UCSD-AML1 (cell line): ENCODE measurements around the gene ATP8A2.
"Not testable (repeated sequence)": the region's sequence is repeated elsewhere in the genome, so short reads cannot be mapped to it uniquely, and the experiment has no call there.

ENCODE experiments used
- DNase-seq: peaks from one replicate; lab custom pipeline; 2025; ENCODE audit not compliant: unreplicated experiment; lab: John Stamatoyannopoulos, UW

The ATP8A2 gene

GRCh38 chr13:25945596-25945995, 573.8 kb downstream of the ATP8A2 start:
- no peak for DNase-seq

- no peak for DNase-seq
These were observed 574.5 kb downstream of the ATP8A2 start for GRCh38 chr13:25946321-25946720.

DNA sequence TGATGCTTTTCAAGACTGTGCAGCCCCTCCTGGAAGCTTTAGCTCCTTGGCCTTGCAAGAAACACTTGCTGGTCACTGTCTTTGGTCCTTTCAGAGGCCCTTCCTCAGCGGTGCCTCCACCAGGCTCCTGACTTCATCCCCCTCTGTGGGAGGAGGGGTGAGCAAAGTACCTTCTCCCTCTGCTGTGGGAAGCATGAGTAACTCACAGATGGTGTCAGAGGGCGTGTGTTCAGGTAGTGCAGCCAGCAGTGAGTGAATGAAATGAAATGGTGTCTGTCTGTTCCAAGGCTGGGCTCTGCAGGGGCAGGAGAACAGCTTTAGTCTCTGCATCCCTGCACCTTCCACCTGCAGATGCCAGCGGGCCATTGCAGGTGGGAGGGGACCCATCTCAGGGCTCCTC, 577.1 kb downstream of the ATP8A2 start:
- no peak for DNase-seq

- no peak for DNase-seq
These were observed 580.1 kb downstream of the ATP8A2 start for GRCh38 chr13:25951831-25952230.

GRCh38 chr13:25954080-25954479, 582.3 kb downstream of the ATP8A2 start:
- DNase-seq: not testable (repeated sequence)

GRCh38 chr13:25954943-25955342, 583.2 kb downstream of the ATP8A2 start:
- not testable (repeated sequence) for DNase-seq

DNA sequence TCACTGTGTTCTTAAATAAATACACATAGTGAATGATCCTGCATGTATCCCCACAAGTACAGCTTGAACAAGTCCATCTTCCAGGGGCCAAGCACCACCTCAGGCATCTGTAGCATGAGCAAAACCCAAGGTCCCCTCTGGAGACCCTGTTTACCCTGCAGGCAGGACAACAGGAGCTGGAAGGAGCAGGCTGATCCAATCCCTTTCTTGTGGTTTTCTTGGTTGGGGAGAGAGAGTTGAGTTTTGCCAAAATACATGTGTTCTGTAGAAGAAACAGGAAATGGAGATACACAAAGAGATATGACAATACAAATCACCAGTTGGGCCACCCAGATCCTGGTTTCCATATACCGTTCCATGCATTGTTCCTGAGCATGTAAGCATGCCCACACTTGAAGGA, 587.2 kb downstream of the ATP8A2 start:
- no peak for DNase-seq

GRCh38 chr13:25961294-25961693, 589.5 kb downstream of the ATP8A2 start:
- DNase-seq: no peak

DNA sequence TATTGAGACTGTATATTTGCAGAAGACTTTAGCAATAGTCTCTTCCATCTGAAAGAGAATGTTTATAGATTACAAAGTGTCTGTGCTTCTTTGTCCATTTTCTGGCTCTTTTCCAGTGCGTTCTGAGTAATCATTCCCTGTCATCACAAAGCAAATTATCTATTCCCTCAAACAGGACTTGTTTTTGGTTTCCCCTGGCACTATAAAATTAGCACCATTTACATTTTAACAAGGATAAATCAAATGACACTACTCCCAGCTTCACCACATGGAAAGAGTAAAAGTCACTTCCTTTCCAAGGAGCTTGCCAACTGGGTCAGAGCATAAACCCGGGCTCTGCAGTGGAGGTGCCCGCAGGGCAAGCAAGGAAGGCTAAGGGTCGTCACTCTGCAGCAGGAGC, 591.9 kb downstream of the ATP8A2 start:
- DNase-seq: no peak

GRCh38 chr13:25965596-25965995, 593.8 kb downstream of the ATP8A2 start:
- DNase-seq: no peak

DNA sequence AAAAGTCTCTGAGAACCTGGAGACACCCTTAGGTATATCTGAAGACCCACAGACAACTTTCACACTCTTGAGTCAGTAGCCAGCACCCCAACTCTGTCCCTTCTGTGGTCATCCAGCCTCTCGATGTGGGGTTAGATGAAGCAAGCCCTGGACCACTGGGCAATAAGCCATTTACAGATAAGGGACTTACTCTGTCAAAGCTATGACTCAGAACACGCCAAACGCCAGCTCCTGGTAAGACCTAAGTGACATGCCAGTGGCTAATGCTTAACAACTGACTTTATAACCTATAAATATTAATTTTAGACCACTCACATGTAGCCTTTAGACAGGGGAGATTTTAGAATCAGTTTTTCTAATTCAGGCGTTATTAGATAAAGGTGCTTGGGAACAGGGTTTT, 594.3 kb downstream of the ATP8A2 start:
- DNase-seq: no peak

GRCh38 chr13:25967144-25967543, 595.4 kb downstream of the ATP8A2 start:
- DNase-seq: no peak

- no peak for DNase-seq
These were observed 599.3 kb downstream of the ATP8A2 start for GRCh38 chr13:25971047-25971446.

DNA sequence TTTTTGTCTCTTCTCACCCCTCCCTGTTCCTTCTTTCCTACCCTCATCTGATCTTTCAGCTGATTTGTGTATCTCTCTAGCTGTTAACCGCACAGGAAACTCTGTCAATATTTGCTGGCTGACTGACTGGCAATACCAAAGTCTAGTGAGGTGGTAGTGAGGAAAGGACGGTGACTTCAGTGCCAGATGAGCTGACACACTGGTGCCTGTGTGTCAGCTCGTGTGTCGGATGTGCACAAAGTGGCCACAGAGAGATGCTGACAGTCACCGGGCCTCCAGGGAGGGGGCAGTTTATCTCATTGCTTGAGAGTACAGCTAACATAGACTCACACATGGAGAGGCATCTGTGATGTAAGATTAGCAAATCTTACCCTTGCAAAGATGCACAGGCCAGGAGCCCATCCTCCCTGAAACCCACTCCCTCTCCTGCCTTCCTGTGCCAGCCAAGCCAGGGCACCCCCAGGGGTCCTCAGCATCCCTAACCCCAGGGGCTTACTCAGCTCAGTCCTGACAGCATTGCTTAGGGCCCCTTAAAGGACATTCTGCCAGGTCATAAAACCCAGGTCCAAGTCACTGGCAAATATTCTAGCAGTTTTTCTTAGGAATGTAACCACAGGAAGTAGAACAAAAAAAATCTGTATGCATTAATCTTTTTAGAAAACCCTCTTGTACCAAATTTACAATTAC, 599.8 kb downstream of the ATP8A2 start:
- no peak for DNase-seq

- DNase-seq: no peak
These were observed 601.3 kb downstream of the ATP8A2 start for GRCh38 chr13:25973085-25973484.

DNA sequence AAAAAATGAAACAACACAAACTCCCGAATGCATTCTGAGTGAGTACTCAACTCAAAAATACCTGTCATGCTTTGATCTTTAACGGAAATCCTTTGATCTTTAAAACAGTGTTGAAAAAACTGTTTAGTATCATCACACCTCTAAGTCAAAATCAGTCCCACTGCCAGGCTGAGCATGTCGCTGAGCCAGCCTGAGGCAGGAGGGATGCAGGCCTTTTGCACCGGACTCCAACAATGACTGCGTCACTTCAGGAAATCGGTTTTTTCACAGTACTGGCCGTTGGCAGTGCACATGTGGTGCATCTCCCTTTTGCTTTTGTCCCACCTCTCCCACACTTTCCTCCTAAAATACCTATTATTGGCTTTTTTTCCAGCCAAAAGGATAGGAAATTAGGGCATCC, 601.8 kb downstream of the ATP8A2 start:
- DNase-seq: no peak

DNA sequence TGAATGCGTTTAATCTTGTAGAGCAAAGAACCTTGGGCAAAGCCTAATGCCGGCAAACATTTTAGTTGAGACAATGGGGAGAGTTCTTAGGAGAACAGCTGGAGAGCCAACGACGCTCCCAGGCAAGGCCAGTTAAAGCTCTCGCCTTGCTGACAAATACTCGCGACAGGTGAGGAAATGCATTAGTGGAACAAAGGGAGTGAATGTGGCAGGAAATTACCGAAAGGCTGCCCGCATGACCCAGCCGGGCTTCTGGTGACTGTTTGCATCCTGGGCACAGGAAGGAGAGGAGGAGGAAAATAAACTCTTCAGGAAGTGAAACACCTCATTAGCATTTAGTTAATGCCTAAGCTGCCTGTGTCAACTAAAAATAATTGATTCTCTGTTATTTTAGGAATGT, 605.4 kb downstream of the ATP8A2 start:
- DNase-seq: no peak

DNA sequence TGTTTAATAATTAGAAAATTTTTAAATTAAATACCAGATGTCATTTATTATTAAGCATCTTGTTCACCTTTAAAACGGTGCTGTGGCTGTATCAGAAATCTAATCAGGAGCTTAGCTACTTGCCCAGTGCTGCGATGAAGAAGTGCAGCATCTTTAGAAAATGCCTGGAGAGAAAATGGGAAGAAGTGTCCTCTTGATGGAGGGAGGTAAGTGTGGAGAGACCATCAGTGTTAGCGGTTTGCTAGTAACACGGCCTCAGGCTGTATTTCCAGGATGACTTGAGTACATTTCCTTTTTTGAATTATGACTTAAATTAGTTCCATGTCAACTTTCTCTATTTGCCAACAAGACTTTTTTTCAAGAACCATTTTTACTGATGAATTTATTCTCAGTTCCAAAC, 605.9 kb downstream of the ATP8A2 start:
- no peak for DNase-seq

- DNase-seq: no peak
These were observed 607.2 kb downstream of the ATP8A2 start for GRCh38 chr13:25978961-25979360.

DNA sequence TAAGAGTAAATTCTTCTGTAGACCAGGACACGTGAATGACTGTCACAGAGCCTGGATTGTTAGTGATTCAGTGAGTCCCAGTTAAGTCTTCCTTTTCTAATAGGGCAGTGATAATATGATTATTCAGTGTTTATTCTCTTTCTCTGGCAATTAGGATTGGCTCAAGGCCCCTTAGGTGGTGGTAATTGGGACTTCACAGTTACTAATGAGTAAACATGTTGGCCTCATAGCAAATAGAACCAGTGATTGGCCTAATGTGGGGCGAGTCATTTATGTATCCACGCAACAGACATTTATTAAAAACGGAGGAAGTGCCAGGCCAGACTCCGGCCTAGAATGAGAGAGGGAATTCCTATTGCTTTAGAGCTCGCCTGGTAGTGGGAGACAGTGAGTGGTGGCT, 607.6 kb downstream of the ATP8A2 start:
- no peak for DNase-seq

- DNase-seq: no peak
These were observed 608.5 kb downstream of the ATP8A2 start for GRCh38 chr13:25980255-25980654.

DNA sequence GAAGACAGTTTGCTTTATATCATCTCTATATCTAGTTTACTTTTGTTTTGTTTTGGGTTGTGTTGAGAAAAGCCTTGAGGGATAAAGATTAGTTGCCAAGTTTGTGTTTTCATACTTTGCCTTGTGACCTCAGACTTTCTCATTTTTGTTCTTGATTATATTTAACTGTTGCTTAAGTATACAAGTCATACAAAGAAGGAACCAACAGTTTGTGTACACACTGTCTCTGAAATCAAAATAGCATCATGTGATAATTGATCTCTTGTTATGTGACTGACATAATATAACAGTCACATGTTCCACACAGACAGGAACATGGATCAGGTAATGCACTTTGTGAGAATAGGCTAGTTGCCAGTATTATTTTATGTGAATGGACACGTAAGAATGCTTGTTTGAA, 609.3 kb downstream of the ATP8A2 start:
- DNase-seq: no peak

DNA sequence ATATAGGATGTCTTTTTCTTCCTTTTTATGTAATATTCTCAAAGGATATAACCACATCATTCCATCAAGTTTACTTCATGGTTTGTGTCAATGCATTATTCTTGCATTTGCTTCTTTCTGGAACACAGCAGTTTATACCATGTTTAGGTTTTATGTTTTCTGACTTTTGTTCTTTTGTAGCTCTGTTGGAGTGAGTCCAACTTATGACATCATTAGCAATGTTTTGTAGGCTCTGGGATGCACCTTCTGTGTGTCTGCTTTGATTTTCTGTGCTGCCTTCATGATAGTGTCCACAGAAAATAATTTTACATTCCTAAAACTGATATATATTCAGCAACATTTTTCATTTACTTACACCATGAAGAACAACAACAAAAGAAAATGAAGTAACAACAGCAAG, 611.1 kb downstream of the ATP8A2 start:
- no peak for DNase-seq
